OCI-LY7 (cell line): Measurements from ENCODE around the gene RPS6KB2.

ENCODE experiments used
- CTCF ChIP-seq: fragments of 200-600 bp; sonication (generic); conservative IDR thresholded peaks from 2 replicates; pipeline ENCODE4 v1.5.1; 2014; ENCODE audit warnings: mild to moderate bottlenecking, antibody characterized with exemption, low read length, moderate library complexity, mixed read lengths
- EZH2phosphoT487 ChIP-seq: fragments of 200-600 bp; sonication (generic); IDR thresholded peaks from 2 replicates; pipeline ENCODE4 v1.6.1; 2018; ENCODE audit warnings: low read depth, borderline replicate concordance, mild to moderate bottlenecking, mixed run types, antibody characterized with exemption, low read length, moderate library complexity, mixed read lengths

DNA sequence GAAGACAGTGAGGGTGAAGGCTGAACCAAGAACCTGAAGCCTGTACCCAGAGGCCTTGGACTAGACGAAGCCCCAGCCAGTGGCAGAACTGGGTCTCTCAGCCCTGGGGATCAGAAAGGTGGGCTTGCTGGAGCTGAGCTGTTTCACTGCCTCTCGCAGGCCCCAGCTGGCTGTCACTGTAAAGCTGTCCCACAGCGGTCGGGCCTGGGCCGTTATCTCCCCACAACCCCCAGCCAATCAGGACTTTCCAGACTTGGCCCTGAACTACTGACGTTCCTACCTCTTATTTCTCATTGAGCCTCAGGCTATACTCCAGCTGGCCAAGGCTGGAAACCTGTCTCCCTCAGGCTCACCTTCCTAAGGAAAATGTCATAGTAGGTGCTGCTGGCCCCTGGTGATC lies 30.8 kb upstream of the RPS6KB2 start:
- no peak for TF ChIP-seq CTCF
- no peak for TF ChIP-seq EZH2phosphoT487
